NCI-H2196 treated with DMSO at 0.1 percent for 48 hours (cell line): ENCODE results near the gene PAX2.

Experiments used
- DNase-seq: peaks from one replicate; lab custom pipeline; 2025; ENCODE audit not compliant: unreplicated experiment; lab: John Stamatoyannopoulos, UW

PAX2 gene

DNA sequence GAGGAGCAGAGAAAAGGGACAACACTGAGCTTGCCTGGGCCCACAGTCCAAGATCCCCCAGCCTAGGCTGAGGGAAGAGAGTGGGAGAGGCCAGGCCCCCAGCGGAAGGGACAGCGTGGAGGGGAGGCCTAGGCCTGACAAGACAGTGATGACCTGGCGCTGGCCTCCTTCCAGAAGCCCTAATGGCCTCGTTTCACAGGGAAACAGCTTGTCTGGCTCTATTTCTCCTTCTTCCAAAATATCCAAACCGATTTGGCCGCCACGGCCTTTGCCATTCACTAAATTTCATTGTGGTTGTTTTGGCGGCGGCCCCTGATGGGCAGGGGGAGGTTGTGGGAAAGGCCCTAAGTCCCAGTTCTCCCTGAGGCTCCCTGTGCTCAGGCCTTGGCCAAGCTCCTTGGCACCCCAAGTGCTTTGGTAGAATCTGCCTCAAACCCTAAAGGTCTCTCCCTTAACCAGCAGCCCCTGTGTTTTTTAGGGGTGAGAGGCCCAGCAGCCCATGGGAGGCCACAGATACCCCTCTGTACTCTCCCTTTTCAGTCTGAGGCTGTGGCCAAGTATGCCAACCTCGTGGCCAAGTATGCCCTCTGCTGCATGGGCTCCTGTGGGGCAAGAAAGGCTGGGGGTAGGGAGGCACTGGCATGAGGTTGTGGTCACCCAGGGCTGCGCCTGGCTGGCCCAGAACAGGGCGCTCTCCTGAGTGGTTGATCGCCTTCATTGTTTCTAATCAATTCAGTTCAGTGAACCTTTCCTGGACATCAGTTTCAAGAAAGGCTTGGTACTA is 37.3 kb downstream of the PAX2 start:
- DNase-seq: no peak

DNA sequence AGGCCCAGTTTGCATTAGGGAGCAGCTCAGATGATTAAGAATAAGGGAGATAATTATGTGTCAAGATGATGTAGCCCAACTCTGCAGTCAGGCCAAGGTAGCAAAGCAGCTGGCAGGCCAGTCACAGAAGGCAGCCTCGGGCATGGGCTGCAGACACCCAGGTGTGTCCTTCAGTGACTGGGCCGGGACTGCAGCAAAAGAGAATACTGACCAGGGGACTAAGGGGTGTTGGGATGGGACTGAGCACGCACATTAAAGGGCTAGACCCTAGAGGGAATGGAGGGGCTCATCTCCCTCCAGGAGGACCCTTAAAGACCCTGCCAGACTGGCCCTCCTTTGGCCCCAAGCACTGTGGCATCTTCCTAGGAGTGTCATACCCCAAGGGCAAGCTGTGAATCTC is 38.7 kb downstream of the PAX2 start:
- no peak for DNase-seq

GRCh38 chr10:100786591-100786990 is 41.2 kb downstream of the PAX2 start:
- no peak for DNase-seq

DNA sequence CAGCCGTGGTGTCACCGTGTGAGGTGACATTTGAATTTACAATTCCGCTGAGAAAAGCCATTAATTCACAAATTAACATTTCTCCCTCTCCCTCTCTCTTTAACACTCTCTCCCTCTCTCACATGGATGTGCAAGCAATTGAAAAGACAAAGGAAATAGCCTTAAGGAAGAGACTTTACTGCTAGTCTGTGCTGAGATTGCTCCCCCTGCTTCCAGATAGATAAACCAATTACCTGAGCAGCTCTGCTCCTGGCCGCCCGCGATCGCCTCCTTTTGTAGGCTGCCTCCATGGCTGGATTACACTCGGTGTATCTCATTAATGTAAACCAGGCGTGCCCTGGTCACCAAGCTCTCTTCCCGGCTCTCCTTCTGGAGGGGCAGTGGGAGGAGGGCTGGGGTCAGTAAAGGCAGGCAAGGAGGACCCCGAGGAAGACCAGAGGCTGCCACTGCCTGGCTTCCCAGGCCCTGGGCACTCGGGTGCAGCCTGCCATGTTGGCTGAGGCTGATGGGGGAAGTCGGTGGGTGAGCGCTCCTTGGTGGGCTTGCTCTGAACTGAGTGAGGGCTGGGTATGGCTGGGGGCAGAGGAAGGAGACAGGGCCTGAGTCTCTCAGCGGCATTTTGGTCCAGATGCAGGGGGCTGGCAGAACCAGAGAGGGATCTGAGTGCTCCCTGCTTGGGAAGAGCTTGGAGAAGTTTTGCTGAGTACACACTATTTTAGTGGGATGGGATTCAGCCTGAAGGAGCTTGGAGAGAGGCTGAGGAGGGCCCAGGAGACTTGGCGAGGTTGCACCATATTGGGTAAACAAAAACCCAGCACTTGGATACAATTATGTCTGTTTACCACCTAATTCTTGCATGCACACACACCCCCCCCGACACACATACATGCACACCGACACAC is 42.9 kb downstream of the PAX2 start:
- DNase-seq: no peak

- no peak for DNase-seq
Measured at GRCh38 chr10:100790761-100791208, 45.4 kb downstream of the PAX2 start.

DNA sequence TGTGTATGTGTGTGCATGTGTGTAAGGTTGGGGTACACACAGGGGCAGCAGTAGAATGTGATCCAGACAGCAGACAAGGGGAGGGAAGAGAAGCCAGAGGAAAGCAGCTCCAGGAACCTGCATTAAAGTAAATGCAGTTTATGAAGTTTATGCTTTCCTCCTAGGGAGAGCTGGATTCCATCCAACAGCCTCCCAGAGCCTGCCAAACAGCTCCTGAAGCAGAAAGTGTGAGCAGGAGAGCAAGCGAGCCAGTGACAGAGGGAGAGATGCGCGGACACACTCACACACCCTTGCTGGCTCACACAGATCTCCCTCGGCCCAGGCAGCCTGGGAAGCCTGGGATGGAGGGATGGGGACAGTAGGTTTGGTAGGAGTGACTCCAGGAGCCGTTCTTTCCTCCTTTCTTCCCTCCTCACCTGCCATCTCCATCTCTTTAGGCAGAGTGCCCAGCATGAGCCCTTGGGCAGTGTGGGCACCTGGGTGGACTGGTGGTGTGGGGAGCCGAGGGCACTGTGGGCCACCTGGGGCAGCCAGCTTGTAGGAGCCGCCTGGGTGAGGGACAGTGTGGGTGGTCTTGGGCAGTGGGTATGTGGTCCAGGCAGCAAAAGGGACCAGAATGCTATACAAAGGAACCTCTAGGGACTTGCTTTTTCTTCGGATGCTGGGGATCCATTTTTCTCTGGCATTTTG is 46.1 kb downstream of the PAX2 start:
- no peak for DNase-seq

GRCh38 chr10:100792574-100792973 is 47.2 kb downstream of the PAX2 start:
- DNase-seq: no peak

GRCh38 chr10:100793055-100793454 is 47.7 kb downstream of the PAX2 start:
- no peak for DNase-seq

DNA sequence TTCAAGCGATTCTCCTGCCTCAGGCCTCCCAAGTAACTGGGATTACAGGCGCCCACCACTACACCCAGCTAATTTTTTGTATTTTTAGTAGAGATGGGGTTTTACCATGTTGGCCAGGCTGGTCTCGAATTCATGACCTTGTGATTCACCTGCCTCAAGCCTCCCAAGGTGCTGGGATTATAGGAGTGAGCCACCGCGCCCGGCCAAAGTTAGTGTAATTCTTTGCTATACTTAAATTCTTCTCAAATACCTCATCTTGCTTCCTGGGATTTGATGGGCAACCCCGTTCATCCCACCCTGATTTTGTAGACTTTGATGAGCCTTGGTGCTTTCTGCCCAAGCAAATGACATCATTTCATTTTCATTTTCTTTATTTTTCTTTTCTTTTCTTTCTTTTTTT is 54.5 kb downstream of the PAX2 start:
- DNase-seq: no peak

DNA sequence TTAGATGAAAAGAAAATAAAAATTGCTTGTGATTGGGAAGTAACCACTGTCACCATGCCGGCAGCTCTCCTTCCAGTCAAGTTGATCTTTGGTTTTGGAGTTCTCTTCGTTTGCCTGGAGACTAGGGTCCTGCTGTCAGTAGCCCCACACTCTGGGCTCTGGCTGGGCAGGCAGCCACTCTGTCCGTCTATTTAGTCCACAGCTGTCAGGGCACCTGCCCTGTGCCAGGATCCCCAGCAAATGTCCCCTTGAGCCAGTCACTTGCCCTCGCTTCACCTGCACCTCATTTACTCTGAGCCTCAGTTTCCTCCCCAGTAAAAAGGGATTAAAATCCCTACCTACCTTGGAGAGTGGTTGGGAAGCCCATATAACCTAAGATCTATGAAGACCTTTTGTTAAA is 55.5 kb downstream of the PAX2 start:
- no peak for DNase-seq

GRCh38 chr10:100802196-100802595 is 56.8 kb downstream of the PAX2 start:
- DNase-seq: no peak

DNA sequence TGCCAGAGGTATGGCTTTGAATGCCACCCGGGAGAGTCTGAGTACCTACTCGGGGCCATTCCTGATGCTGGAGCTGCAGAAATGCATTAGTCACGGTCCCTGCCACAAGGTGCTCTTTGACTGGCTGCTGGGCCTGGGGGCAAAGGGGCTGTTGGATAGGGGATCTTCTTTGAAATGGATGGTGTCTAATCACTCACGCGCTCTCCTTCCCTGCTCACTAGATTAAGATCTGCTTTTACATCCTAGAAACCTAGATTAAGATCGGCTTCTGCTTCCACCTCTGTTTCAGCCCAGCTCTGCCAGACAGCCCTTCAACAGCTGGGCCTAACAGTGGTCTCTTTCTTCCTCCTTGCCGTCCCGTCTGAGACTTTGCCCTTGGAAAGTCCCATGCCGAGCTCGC is 57.2 kb downstream of the PAX2 start:
- no peak for DNase-seq

GRCh38 chr10:100803492-100803891 is 58.1 kb downstream of the PAX2 start:
- DNase-seq: no peak

DNA sequence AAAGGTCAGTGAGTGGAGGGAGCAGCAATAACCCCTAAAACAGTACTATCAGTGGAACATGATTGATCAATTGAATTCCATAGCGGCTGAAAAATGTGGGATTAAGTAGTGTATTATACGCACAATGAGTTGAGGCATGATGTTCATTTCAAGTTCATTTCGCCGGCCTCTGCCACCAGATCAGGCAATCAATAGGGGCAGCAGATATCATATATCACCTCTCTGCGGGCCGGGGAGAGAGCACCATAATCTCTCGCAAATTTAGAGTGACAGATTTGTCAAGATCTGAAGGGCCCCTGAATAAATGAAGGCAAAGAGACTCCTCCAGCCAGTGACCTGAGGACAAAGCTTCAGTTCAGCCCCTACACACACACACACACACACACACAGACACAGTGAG is 58.5 kb downstream of the PAX2 start:
- no peak for DNase-seq

- DNase-seq: no peak
Measured at GRCh38 chr10:100805543-100806355, 60.4 kb downstream of the PAX2 start.

- no peak for DNase-seq
Measured at GRCh38 chr10:100806356-100806645, 60.9 kb downstream of the PAX2 start.

- no peak for DNase-seq
Measured at GRCh38 chr10:100807241-100807951, 62.0 kb downstream of the PAX2 start.

DNA sequence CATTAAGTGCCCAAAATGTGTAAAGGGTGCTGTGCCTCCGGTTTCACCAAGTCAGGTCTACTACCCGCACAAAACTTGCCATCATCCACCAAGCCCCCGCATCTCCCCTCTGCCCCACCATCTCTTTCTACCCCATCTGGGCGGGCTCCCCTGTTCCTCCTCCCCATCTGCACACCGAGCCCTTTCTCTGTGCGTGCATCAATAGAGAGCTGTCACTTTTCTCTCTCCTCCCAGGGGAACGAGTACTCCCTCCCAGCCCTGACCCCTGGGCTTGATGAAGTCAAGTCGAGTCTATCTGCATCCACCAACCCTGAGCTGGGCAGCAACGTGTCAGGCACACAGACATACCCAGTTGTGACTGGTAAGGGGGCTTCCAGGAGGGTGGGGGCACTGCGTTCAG is 63.5 kb downstream of the PAX2 start:
- DNase-seq: no peak

GRCh38 chr10:100810091-100810834 is 64.9 kb downstream of the PAX2 start:
- DNase-seq: no peak

- no peak for DNase-seq
Measured at GRCh38 chr10:100810835-100811116, 65.4 kb downstream of the PAX2 start.
